ENCODE data around the gene CCDC34.

CCDC34 gene

DNA sequence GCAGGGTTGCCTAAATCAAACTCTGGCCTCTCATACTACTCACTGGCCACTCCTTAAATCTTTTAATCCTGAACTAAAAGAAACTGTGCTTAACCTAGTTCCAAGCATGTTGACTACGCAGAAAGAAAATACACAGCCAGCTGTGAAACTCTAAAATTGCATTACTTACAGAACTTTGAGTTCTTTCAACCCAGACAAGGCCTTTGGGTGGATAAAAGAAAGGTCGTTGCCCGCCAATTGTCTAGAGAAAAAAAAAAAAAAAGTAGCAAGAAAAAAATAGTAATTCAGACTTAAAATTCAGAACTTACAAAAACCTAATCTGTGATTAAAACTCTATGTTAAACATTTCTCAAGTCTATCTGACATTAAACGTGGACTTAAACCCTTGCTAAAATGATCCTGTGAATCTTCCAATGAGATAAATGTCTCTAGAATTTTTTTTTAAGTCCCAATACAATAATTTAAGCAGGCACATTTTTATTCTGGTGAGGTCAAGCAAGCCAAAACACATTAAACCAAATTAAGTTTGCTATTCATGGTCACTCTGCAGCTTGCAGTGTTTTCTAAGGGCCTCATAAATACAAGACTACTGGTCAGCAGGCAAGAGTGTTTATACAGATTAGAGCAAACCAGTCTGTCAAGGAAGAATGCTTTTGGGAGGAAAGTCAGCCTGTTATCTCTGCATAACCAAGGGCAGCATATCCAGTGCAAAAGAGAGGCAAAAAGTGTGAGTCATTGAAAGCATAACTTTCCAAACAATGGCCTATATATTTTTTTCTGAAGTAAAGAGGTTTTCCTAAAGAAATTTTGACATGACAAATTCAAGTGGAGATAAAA, 29.5 kb upstream of the CCDC34 start:
- DNase-seq (ENCODE audit: low read depth), result peak; percentile 50

DNA sequence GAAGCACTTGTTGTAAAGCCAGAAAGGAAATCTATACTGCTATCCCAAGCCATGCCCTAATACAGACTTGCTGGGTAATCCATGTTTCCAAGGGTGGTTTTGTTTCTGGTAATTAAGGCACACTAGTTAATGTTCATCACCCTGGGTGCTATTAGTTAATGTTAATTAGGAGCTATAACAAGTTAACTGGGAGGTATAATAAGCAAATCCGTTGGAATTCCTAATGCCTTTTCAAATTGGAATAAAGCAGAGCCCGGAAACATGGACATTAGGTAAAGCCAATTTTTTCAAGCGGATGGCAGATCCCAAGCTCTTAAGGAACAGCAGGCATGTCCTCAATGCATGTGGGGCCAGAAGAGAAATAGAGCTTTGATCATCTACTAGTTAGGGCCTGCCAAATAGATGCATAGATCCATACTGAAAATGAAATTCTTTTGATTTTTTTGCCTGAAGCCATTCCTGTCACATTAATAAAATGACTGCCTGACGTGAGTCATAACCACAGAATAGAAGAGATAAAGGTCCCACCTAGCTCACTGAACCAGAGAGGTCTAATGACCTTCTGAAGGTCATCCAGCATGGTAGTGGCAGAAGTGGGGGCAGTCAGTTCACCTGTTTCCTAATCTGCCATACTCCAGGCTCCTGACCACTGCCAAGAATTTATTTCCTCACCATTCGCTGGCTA, 28.5 kb upstream of the CCDC34 start:
- DNase-seq (ENCODE audit: low read depth), result no peak

DNA sequence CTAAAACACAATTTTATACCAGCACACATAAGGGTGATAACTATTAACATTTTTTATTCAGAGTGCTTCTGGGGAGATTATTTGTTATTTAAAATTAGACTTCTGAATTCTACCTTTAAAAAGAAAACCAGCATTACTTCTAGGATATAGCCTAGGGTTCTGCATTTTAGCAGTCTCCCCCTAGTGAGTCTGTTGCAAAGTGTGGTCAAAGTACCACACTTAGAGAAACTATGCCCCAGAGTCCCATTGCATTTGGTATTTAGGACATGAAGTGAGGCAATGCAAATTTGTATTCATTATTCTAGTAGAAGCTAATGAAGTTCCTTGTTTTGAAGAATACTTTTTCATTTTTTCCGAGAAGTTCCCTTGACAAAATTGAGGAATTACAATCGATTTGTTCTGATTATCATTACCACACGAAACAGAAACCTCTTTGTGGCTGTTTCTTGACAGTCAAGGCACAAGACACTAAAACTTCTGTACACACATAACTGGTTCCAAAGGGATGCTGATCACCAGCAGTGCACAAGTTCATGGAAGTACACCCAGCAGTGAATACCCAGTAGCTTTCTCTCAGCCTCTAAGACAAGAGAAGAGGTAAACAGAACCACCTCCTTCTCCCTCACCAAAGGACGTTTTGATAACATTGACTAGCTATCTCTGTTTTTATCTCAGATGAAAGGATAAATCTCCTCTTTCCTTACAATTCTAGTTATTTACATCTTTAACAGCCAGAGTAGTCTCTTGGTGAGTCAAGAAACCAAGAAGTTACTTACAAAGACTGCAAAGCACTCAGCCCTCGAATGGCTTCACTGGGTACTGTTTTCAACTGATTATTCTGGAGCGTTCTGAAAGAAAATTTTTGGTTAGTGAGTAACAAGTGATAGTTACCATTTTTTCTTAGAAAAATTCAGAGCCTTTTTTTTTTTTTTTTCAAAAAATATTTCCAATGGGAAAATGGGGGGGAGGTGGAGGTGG, 27.6 kb upstream of the CCDC34 start:
- peak; percentile 46 for DNase-seq (ENCODE audit: low read depth)

DNA sequence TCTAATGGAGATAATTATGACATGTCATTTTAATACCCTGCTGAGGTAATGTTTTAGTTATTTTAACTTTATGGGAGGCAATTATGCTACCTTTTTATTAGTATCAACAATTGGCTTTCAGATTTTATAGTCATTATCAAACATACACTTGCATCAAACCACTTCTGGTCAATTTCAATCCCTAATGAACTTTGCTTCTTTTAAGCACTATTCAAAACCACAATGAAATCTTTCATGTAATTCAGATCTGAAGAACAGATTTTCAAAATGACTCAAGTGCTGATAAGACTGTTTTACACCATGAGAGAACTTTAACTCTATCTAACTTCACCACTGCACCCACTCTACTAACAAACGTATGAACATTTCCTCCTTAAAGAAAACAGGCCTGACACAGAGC, 25.9 kb upstream of the CCDC34 start:
- no peak for DNase-seq (ENCODE audit: low read depth)

DNA sequence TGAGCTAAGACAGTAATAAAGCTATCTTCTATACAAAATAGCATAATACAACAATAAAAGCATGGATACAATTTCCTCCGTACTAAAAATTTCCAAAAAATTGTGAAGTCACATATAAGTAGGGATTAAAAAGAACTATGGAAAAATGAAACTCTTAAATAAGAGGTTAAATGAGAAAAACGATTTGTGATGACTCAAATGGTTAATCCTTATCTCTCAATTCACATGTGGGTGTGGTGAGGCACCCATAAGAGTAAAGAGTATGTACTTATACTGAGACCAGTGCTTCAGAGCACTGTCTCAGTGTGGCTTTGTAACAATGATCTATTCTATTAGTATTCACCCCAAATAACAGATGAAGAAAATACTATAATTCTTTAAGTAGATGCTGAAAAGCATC, 25.0 kb upstream of the CCDC34 start:
- no peak for DNase-seq (ENCODE audit: low read depth)

DNA sequence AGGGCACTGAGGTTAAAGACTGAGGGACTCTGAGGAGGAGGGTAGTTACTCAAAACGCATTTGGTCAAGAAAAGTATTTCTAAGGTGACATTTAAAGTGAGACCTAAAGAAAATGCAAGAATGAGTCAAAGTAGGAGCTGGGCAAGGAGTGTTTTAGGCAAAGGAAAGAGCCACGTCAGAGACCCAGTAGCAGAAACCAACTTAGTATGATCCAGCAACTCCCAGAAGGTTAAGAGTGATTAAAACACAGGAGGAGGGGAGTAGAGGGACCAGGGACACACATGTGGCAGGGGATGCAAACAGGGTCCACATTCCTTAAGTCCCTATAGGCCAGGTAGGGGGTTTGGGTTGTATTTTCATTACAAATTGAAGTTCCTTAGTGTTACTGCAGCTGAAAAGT, 24.3 kb upstream of the CCDC34 start:
- DNase-seq (ENCODE audit: low read depth), result no peak

DNA sequence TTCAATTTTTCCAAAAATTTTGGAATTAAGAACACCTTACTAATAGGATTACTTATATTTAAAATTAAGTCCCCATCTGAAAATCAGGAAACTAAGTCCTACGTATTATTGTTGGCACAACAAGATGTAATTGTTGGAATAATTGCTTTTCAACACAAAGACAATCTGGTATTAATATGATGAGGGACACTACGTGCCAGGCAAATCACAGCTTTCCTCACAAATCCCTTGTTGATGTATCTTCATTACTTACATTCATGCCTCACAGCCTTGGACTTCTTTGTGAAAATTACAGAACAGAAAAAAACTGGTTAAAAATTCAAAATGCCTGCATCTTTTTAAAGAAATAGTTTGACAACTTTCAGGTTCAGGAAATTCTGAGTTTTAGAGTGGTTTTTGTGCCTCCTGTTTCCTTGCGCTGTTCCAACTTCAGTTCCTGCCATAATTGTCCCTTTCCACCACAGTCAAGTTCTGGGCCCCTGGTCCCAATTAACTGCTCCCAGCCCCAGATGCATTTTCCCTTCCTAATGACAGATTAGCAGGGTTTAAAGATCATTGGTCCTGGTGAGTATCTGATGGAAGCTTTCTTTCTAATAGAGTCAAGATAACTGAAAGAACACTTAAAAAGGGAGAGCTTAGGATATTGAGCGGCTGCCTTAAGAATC, 23.3 kb upstream of the CCDC34 start:
- no peak for DNase-seq (ENCODE audit: low read depth)

DNA sequence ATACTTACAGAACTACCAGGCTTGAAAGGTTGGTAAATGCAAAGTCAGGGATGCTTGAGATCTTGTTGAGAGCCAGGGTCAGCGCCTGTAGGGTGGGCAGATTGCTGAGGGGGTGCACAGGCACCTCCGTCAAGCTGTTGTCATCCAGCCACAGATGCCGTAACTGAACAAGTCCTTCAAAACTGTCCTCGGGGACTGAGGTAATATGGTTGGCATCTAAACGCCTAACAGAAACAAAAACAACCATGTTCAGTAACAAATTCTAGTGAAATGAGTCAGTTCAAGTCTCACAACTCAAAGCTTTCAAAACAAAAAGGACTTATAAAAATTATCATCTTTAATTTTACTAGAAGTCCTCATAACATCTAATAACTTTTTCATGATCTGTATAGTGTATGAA, 22.2 kb upstream of the CCDC34 start:
- DNase-seq (ENCODE audit: low read depth), result peak; percentile 75

DNA sequence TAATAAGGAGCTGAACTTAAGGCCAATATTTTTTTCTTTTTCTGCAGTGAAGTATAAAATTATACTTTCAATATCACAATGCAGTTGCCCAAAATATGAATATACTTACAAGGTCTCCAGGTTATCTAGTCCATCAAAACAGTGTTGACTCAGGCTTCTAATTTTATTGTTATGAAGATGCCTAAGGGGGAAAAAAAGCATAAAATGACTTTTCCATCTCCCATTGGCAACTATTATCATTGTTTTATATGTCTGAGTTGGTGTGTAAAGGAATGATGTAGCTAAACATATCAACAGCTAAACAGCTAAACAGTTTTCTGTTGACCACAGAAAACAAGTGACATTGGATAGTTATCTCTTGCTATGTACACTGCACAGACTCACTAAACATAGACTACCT, 21.2 kb upstream of the CCDC34 start:
- DNase-seq (ENCODE audit: low read depth), result no peak

DNA sequence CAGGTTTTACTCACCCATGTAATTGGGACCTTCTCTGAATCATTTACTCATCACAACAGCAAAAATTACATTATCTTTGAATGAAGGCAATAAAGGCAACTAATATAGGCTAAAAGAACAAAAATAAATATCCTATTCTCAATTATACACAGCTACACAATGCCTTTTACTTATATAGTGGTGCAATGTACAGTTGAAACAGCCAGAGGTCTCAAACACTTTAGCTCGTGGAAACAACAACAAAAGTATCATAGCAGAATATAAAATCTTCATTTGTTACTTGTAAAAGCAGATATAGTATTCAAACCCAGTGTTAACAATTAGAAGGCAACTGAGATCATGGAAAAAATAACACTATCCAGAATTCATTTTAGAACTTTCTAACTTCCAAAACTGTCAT, 20.6 kb upstream of the CCDC34 start:
- DNase-seq (ENCODE audit: low read depth), result no peak

DNA sequence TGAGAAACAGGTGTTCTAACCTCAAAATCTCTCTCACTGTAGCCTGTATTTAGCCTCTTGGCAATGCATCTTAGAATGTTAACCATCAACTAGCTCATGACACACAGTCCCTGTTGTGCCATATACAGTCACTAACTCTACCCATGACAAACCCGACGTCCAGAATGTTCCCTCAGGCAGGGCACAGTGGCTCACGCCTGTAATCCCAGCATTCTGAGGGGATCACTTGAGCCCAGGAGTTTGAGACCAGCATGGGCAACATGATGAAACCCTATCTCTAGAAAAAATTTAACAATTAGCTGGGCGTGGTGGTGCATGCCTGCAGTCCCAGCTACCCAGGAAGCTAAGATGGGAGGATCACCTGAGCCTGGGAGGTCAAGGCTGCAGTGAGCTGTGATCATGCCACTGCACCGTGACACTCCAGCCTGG, 18.2 kb upstream of the CCDC34 start:
- DNase-seq (ENCODE audit: low read depth), result no peak

DNA sequence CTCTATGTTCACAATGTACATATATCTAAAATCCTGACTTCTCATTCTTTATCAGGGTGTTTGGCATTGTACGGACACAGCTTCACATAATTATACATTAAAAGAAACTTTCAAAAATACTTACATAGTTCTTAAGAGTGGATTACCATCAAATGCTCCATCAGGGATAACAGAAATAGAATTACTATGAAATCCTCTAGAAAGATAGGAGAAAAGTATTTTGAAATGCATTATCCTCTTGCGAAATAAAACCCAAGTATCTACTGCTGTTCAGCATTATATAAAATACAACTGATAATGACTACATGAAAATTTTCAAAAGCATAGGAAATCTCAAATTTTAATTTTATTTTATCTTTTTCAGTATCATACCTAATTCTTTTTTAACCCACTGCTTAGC, 17.8 kb upstream of the CCDC34 start:
- DNase-seq (ENCODE audit: low read depth), result no peak

DNA sequence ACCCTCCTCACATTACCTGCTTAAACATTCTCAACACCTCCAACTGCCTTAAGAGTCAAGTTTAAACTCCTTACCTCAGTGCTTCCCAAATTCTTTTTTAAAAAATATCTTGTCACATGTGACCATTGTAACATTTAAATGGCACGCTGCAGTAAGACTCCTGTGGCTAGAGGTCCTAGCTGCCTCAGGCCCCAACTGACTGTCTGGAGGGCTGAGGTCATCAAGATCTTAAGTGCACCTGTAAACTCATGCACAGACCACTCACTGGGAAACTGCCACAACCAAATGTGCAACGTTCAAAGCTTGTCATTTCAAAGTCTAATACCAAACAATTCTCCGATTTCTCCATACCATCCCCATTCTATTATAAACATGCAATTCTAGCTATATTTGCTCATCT, 16.4 kb upstream of the CCDC34 start:
- DNase-seq (ENCODE audit: low read depth), result no peak

DNA sequence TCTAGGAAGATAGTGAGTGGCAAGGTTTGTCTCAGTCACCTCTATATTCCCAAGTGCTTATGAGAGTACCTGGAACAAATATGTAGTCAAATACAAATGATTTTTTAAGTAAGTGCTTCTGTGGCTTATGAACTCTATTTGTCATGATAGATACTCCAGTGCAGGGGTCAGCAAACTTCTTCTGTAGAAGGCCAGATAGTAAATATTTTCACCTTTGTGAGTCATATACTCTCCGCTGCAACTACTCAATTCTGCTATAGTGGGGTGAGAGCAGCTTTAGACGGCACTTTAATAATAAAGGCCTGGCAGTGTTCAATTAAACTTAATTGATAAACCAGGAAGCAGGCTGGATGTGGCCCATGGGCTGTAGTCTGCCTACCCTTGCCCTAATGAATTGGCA, 12.4 kb upstream of the CCDC34 start:
- DNase-seq (ENCODE audit: low read depth), result no peak

DNA sequence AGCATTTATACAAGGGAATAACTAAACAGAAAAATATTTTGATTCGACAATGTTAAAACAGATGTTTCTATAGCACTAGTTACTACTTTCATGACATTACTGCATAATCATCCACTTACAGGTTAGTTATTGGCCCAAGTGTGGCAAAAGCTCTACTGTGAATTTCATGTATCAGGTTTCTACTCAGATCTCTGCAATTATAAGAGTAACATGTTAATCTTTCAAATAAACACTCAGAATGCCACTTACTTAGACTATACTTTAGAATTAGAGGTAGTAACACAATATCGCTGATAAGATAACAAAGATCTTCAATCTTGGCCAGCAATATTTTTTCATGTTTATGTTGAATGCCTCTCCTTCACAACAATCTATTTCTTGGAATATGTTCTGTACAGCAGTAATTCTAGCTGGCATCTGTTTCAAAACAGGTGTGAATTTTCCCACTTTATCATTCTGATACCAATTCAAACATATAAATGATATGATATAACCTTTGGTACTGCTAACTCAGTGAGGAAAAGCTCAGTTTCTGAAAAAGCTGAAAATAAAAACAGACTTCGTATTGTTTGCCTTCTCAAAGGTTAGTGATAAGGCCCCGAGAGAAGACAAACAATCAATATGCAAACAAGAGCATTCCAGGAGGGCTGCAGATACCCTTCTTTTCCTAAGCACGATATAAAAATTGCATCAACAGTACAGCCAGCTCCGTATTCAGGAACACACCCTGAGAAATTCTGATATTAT, 11.0 kb upstream of the CCDC34 start:
- DNase-seq (ENCODE audit: low read depth), result no peak

DNA sequence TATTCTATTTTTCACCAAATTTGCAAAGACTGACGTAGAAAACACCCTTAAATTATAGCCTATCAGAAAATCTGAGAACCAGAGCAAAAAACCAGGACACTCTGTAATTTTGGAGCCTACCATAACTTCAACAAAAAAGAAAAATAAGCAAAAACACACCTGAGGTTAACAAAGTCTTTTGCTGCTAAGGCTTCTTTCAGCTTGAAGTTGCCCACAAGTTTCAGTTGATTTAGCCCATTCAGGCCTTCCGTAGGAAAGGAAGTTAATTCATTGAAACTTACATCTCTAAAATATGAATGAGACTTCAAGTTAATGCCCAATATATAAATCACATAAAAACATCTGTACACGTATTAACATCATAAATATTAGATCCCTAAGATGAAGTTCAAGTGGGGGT, 10.4 kb upstream of the CCDC34 start:
- no peak for DNase-seq (ENCODE audit: low read depth)

DNA sequence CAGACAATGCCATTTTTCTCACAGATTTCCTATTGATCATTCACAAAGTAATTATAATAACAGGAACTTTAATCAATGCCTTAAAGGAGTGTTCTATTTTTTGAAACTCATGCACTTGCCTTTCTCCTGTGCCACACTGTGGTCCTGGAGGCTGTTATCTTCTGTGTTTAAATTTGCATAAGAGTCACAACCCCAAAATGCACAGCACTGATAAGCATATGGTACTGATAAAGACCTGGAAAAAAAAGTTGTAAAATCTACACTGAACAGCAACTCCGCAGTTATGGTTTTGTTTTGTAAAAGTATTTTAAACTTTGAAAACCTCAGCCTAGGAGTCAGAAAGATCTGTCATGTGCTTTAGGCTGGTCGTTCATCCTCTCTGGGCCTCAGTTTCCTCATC, 9.1 kb upstream of the CCDC34 start:
- DNase-seq (ENCODE audit: low read depth), result no peak

DNA sequence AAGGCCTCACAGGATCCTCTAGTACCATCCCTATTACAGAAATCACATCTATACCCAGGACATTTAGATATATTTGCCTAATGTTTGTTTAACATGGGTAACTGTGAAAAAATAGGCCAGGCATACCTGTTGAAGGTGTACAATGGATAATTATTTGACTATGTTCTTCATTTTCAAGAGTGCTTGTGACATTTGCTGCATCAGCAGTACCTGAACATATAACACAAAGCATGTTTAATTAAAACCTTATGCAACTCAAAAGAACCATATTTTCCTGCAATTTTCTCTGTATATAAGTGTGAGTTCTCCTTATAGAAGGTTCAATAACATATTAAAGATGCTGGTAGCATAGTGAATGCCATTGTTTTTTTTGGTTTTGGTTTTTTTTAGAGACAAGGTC, 8.5 kb upstream of the CCDC34 start:
- no peak for DNase-seq (ENCODE audit: low read depth)

DNA sequence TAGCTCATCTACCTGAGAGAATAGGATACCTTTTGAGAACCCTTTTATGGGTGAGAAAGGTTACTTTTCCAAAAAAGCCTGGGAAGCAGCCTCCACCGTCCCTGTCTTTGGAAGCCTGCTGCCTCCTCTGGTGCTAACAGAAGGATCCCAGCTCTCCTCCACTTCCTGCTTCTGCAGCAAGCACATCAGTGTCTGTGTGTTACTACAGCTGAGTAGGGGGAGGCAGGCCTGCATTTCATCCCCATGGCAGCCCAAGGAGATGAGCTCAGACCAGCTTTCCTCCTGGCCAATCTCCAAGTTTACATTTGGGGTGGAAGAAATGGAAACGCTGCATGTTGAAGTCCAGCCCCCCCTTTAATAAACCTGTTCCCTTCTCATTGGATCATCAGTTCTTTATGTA, 7.4 kb upstream of the CCDC34 start:
- DNase-seq (ENCODE audit: low read depth), result no peak

DNA sequence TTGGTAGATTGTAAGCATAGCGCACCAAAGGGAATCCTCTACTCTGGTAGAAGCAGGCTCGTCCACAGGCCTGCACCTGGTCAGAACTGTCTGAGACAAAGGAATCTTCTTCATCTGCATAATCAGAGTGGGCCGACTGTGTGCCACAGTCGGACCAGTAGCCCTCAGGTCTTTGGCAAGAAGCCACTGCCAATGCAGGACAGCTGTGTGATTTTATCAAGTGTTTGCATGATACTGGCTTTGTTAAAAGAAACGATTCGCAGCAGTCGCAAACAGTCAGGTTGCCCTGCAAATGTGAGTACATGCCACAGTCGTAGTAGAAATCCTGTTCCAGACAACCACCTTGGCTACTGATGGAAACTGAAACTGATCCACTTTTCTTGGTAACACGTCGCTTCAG, 4.9 kb upstream of the CCDC34 start:
- DNase-seq (ENCODE audit: low read depth), result no peak

DNA sequence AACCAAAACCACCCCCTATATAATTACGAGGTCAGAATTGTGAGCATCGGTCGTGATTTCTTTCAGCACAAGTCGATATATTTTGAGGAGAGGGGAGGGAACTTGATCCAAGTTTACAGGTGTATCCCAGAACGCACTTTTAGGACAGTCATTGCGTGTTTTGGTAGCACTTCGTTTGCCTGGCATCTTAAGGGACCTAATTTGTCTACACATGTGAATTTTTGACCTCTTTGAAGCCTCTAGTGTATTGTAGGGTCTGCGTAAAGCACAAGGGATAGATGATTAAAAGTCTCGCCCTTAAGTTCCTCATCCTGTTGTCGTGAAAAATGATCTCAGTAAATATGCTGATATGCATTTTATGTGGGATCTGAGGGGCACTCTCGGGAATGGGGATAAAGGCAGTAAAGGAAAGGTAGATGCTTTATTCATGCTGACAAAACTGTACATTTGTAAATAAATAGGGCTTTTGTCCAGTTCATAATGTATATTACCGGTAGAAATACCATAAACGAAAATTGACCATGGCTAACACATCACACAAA, 632 bp upstream of the CCDC34 start:
- DNase-seq (ENCODE audit: low read depth), result no peak

All from GM04503 (cell line).